ENCODE data around the gene POLL.
"Not testable (repeated sequence)": the region's sequence is repeated elsewhere in the genome, so short reads cannot be mapped to it uniquely, and the experiment has no call there.

The POLL gene

DNA sequence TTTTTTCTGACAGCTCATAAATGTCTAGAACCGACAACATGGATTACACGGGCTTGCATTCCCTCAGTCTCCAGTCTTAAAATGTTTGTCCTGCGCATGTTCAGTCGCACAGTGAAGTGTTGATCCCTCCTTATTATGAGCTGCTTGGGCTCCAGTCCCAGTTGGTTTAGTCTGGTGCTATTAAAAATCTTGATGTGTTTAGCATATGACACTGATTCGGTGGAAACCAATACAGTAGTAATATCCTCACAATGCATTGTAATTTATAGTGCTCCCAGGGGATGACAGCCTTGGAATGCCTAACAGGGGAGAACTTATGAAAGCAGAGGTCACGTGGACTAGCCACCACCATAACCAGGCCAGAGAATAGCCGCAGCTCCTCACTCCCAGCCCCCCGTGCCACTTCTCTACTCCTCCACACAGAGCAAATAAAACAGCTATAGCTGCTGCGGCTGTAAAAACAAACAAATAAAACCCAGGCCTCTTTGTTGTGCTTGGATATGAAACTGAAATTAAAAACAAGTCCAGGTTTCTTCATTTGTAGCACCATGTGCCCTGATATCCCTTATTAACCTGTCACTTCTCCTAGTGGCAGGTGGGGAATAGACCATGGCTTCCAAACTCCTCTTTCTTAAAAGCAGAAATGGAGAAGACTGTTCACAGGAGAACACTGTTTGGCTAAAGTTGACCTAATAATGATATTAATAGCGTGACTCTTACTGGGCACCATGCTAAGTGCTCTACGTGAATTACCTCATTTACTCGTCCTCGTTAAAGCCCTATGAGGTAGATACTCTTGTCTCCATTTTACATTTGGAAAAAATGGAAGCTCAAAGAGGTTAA lies 7.8 kb upstream of the POLL start:
- FAIRE-seq (no peak), DNase-seq (ENCODE audit: insufficient read length, low spot score) (no peak)
- no peak for TF ChIP-seq POLR2A (IDR thresholded peaks at IDR 0.05; ENCODE audit: low read depth, low read length)

DNA sequence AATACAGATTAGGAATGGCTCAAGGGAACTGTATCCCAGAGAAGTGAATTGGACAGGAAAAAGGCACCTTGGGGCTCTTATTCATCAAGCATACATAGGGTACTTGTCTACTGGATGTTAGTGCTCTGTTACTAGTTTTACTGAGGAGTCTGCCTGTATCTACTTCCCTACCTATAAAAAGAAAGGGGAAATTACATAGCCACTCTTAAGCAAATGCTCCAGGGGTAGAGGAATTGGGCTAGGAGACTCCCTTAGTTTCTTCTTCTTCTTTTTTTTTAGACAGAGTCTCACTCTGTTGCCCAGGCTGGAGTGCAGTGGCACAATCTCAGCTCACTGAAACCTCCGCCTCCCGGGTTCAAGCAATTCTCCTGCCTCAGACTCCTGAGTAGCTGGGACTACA lies 5.3 kb upstream of the POLL start:
- FAIRE-seq; DNase-seq (ENCODE audit: insufficient read length, low spot score): not testable (repeated sequence)

DNA sequence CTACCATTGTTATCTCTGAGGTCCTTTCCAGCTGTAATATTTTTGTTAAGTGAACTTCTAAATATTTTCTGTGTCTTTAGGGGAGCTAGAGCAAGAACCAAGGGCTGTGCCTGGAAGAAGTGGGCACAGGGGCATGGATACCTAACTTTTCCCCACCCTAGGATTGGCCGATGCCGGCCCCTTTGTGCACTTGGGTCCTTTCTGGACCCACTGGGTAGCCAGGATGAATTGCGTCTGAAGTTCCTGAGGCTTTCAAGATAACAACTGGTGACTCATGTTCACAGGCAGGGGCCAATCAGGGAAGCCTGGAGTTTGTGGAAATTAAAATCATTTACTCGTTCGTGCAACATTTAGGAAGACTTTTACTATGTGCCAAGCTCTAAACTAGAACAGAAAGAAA lies 822 bp upstream of the POLL start:
- TF ChIP-seq POLR2A (IDR thresholded peaks at IDR 0.05; ENCODE audit: low read depth, low read length), result no peak
- DNase-seq (ENCODE audit: insufficient read length, low spot score) (peak; percentile 73), FAIRE-seq (no peak)

DNA sequence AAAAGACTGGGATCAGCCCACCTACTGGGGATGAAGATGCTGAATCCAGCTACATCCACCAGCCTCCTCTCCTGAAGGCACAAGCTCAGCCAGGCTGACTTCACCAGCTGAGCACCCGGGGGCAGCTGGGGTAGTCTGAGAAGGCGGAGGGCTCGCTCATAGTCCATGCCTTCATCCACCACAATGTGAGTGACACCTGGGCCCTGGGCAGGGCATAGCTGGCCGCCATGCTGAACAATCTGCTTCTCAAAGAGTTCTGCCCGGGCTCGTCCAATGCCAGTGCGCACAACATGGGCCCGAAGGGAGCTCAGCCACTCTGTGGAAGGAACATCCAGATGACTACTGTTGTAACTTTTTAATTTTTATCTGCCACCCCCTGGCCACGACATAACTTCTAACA lies 2.2 kb downstream of the POLL start:
- no peak for TF ChIP-seq POLR2A (IDR thresholded peaks at IDR 0.05; ENCODE audit: low read depth, low read length)

DNA sequence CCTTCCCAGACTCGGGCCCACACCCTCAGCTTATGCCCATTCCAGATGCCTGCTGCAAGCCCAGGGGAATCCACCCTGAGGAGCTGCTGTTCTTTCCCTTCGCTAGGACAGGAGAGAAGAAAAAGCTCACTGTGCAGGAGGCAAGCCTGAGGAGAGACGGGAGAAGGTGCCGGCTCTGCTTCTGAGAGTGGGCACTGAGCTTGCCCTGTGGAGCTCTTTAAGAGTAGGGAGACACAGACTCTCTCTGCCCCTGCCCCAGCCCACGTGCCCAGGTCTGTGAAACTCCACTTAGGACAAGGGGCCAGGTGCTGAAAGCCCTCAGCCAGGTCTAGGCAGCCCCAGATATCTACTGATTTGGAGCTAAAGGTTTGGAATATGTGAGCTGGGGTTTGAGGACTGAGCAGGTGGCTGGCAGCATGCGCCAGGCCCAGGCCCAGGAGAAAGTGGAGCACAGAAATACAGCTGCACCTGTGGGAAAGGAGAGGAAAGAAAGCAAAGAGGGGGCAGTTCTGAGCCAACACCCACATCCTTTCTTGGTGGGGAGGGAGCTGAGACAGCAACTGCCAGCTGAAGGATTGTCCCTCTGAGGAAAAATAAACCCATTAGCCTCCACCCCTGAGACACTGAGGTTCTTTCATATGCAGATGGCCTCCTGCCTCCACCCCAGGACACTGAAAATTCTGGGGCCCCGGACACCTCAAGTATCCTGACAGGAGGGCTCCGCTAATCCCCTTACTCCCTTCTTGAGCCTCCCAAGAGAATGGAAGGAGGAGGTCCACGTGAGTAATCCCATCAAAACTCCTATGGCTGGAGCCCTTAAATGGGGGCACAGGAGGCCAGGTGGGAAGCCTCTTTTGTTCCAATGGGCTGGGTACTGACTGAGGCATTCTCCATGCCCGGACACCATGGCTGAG lies 7.3 kb downstream of the POLL start:
- no peak for FAIRE-seq
- no peak for TF ChIP-seq POLR2A (IDR thresholded peaks at IDR 0.05; ENCODE audit: low read depth, low read length)

More for the DNA sequence above, 2.2 kb downstream of the POLL start:
- FAIRE-seq, result no peak
- no peak for DNase-seq (ENCODE audit: insufficient read length, low spot score)

DNA sequence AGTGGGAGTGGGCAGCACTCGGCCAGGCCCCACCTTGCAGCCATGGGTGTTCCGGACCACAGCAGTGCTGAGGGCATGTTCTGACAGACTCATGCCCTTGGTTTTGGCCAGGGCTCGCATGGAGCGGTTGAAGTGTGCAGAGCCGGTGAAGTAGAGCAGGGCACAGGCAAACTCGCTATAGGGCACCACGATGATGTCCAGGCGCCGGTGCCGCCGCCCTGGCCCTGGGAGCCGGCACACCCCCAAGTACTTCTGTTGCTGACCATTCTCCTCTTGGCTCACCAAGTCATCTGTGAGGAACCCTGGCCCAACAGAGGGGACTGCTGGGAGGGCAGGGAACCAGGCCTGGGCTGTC lies 8.6 kb downstream of the POLL start:
- TF ChIP-seq POLR2A (IDR thresholded peaks at IDR 0.05; ENCODE audit: low read depth, low read length), result no peak
- DNase-seq (ENCODE audit: insufficient read length, low spot score) (no peak), FAIRE-seq (no peak)

More for the DNA sequence above, 7.3 kb downstream of the POLL start:
- no peak for DNase-seq (ENCODE audit: insufficient read length, low spot score)

DNA sequence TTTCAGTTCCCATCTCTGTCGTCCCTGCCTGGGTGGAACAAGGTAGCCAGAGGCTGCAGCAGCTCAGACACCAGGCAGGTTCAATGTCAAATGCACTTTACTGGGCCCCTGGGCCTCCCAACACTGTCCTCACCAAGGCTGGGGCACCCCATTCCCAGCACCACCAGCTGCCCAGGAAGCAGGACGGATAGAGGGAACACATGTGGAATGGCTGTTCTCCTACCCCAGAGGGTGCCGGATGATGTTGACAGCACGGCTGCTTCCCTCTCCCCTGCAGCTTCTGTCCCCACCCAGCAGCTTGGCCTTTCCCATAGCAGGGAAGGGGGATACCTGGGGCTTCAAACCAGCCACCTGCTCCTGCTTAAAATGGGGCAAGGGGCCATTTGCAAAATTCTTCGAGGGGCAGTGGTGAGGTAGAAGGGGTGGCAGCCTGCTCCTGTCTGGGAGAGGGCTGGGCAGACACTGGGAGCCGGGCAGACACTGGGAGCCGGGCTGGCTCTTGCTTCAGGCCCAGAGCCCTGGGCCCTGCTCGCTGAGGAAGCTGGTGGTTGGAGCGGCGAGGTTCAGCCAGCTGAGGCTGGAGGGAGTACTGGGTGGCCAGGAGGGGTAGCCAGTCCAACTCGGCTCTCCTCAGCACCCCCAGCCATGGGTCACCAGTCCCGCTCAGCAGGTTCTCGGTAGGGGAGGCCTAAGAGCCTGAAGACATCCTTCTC lies 9.1 kb downstream of the POLL start:
- DNase-seq (ENCODE audit: insufficient read length, low spot score), result no peak
- no peak for TF ChIP-seq POLR2A (IDR thresholded peaks at IDR 0.05; ENCODE audit: low read depth, low read length)
- no peak for FAIRE-seq

DNA sequence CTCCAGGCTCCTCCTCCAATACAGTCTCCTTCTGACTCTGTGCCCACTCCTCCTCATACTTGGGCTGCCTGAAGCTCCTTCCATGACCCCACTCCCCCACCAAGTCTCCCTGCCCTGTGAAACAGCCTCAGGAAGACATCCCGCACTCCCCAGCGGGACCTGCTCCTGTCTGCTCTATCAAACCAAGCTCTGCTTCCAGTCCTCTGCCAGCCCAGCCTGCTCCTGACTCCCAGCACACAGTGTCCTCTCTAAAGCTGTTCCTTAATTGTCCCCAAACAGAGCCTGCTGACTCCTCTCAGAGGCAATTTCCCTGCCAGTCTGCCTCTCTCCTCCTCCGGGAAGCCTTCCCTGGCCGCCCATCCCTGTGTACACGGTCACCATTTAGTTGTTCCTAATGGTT lies 9.9 kb downstream of the POLL start:
- no peak for TF ChIP-seq POLR2A (IDR thresholded peaks at IDR 0.05; ENCODE audit: low read depth, low read length)
- DNase-seq (ENCODE audit: insufficient read length, low spot score), result no peak
- FAIRE-seq, result no peak

DNA sequence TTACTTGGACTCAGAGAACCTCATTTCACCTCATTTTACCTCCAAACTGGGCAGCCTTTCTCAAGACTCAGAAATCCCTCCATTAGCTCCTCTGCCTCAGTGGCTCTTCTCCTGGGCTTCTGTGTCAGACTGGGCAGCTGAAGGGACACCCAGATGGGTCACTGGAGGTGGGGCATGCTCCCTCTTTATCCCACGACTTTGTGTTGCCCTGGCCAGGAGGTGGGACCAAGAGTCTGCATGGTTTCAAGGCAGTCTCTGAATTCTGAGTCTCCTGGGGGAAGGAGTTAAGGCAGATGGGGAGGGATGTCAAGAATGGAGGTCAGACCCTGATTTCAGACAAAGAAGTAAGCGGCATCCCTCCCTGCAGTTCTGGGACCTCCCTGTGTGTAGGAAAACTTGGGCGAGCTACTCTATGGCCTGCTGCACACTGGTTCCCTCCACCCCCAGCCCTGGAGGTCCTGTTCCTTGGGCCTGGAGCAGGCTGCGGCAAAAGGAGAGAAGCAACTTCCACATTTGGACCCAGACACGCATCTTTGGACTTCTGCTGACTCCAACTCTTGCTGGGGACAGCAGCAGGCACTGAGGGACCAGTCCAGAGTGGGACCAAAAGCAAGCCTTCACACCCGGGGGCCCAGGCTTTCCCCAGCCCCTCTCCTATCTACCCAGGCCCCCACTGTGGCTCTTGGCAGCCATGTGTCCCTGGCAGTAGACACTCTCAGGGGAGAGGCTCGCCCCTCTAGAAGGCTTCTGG lies 10.8 kb downstream of the POLL start:
- DNase-seq (ENCODE audit: insufficient read length, low spot score) (no peak), FAIRE-seq (no peak)
- TF ChIP-seq POLR2A (IDR thresholded peaks at IDR 0.05; ENCODE audit: low read depth, low read length), result no peak

DNA sequence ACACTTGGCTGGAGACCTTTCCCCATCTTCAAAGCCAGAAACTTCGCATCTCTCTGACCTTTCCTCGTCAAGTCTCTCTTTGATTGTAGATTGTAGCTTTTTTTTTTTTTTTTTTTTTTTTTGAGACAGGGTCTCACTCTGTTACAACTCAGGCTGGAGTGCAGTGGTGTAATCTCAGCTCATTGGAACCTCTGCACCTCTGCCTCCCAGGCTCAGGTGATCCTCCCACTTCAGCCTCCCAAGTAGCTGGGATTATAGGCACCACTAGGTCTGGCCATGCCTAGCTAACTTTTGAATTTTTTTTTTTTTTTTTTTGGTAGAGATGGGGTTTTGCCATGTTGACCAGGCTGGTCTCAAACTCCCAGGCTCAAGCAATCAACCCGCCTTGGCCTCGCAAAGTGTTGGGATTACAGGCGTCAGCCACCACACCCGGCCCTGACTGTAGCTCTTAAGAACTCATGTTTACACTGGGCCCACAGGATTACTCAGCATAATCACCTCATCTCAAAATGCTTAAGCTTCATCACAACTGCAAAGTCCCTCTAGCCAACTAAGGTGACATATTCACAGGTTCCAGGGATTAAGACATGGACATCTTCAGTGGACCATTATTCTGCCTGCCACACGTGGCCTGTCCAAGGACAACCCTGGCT lies 11.7 kb downstream of the POLL start:
- FAIRE-seq, result no peak
- TF ChIP-seq POLR2A (IDR thresholded peaks at IDR 0.05; ENCODE audit: low read depth, low read length), result no peak
- no peak for DNase-seq (ENCODE audit: insufficient read length, low spot score)

DNA sequence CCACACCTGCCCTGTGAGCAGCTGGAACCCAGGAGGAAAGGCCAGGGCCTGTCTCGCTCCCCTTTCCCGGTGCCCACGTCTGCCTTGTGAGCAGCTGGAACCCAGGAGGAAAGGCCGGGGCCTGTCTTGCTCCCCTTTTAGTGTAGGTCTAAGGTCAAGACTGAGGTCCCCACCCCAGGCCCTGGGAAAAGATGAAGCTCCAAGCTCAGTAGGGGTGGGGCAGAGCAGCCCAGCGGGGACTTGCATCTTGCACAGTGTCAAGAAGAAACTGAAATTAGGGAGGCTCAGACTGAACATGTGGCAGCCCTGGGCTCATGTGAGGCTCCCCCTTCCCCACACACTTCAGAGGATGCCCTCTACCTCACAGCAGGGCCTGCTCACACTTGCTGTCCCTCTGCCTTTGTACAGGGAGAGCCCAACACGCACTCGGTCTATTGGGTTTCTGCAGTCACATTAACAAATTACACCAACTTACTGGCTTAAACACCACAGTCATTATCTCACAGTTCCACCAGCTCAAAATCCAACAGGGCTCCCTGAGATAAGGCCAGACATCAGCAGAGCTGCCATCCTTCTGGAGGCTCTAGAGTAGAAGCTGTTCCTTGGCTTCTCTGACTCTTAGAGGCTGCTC lies 12.4 kb downstream of the POLL start:
- no peak for TF ChIP-seq POLR2A (IDR thresholded peaks at IDR 0.05; ENCODE audit: low read depth, low read length)
- DNase-seq (ENCODE audit: insufficient read length, low spot score), result no peak
- FAIRE-seq, result no peak

DNA sequence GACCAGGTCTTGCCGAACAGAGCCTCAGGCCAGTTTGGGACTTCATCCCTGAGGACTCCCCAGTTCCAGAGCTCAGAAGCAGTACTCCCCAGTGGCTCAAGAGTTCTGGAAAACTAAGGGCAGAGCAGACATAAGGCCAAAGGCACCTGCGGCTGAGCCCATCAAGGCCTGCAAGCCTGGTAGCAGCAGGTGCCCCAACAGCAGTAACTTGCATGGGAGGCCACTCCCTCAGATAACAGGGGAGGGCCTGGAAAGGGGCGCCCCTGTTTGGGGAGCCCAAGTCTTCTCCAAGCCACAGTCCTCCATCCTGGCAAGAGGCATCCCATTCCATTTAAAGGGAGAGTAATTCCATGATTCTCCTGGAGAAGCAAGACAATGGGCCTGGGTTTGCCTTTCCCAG lies 13.0 kb downstream of the POLL start:
- DNase-seq (ENCODE audit: insufficient read length, low spot score), result no peak
- FAIRE-seq, result no peak
- TF ChIP-seq POLR2A (IDR thresholded peaks at IDR 0.05; ENCODE audit: low read depth, low read length), result no peak

Data from H54 (cell line).